WERI-Rb-1 (cell line): ENCODE measurements around the gene PDE2A.

ENCODE experiments used
- DNase-seq: peaks from one replicate; pipeline ENCODE4 v3.0.0-alpha.2; 2020
- H3K27ac ChIP-seq: fragments of 250-450 bp; sonication (Bioruptor Pico); 2 replicates; pipeline ENCODE4 v1.5.1; 2020; ENCODE audit warnings: mild to moderate bottlenecking, moderate library complexity
- H3K27me3 ChIP-seq: fragments of 250-450 bp; sonication (Bioruptor Pico); 2 replicates; pipeline ENCODE4 v1.5.1; 2021; ENCODE audit warnings: mild to moderate bottlenecking, low read depth, moderate library complexity; ENCODE audit not compliant: insufficient read depth, severe bottlenecking
- H3K36me3 ChIP-seq: fragments of 250-450 bp; sonication (Bioruptor Pico); 2 replicates; pipeline ENCODE4 v1.5.1; 2020; ENCODE audit warnings: mild to moderate bottlenecking, moderate library complexity
- H3K4me3 ChIP-seq: 2 replicates; pipeline ENCODE4 v1.5.1; 2011; ENCODE audit warnings: low read depth, mild to moderate bottlenecking, control low read depth, low read length
- H3K9me3 ChIP-seq: fragments of 250-450 bp; sonication (Bioruptor Pico); 2 replicates; pipeline ENCODE4 v1.5.1; 2021; ENCODE audit warnings: mild to moderate bottlenecking, moderate library complexity; ENCODE audit not compliant: severe bottlenecking
- CTCF ChIP-seq: IDR thresholded peaks from 2 replicates; pipeline ENCODE4 v1.5.1; 2011; ENCODE audit warnings: low read depth, mild to moderate bottlenecking, control low read depth, inconsistent platforms, low read length

PDE2A gene

GRCh38 chr11:72582206-72583176, 91.7 kb downstream of the PDE2A start:
- peak; percentile 5 for DNase-seq
- Histone ChIP-seq H3K4me3 (no peak overlapping the region), H3K27ac (no peak overlapping the region), H3K9me3 (no peaks in the 10 kb centered on the region), H3K27me3 (no peaks in the 10 kb centered on the region), H3K36me3 (peaks cover 2% of the 10 kb centered on the region; the same call in 1 of the 2 replicates)
- no peak for TF ChIP-seq CTCF

GRCh38 chr11:72581067-72581466, 93.2 kb downstream of the PDE2A start:
- TF ChIP-seq CTCF = no peak
- Histone ChIP-seq H3K27ac (no peak overlapping the region), H3K27me3 (no peaks in the 10 kb centered on the region), H3K36me3 (peaks cover 2% of the 10 kb centered on the region; the same call in 1 of the 2 replicates), H3K9me3 (no peaks in the 10 kb centered on the region), H3K4me3 (no peak overlapping the region)
- DNase-seq = no peak

GRCh38 chr11:72580642-72580950, 93.6 kb downstream of the PDE2A start:
- DNase-seq = no peak
- Histone ChIP-seq H3K27ac (no peak overlapping the region), H3K9me3 (no peaks in the 10 kb centered on the region), H3K4me3 (no peak overlapping the region), H3K36me3 (peaks cover 2% of the 10 kb centered on the region; the same call in 1 of the 2 replicates), H3K27me3 (no peaks in the 10 kb centered on the region)
- no peak for TF ChIP-seq CTCF

- no peaks in the 10 kb centered on the region for H3K27me3 ChIP-seq
- TF ChIP-seq CTCF = no peak
- no peak overlapping the region for H3K27ac ChIP-seq
- H3K9me3 ChIP-seq = no peaks in the 10 kb centered on the region
- no peak overlapping the region for H3K4me3 ChIP-seq
- peaks cover 2% of the 10 kb centered on the region; the same call in 1 of the 2 replicates for H3K36me3 ChIP-seq
- no peak for DNase-seq
These were observed 94.2 kb downstream of the PDE2A start for GRCh38 chr11:72579816-72580641.

- peaks cover 2% of the 10 kb centered on the region; the same call in 1 of the 2 replicates for H3K36me3 ChIP-seq
- TF ChIP-seq CTCF = no peak
- H3K27me3 ChIP-seq = no peaks in the 10 kb centered on the region
- H3K4me3 ChIP-seq = no peak overlapping the region
- no peak for DNase-seq
- H3K27ac ChIP-seq = no peak overlapping the region
- H3K9me3 ChIP-seq = no peaks in the 10 kb centered on the region
These were observed 95.0 kb downstream of the PDE2A start for GRCh38 chr11:72578991-72579815.
